Measurements from ENCODE around the gene CCT8. TPM values are rescaled to one million over a fixed set of nuclear protein-coding genes. Genes with fewer than 3 reads are reported as not detected.
"Not testable (repeated sequence)": the region's sequence is repeated elsewhere in the genome, so short reads cannot be mapped to it uniquely, and the experiment has no call there.

CCT8 gene
- total and polyA plus RNA-seq, 8 donors = 40.8 to 153 (median 101) TPM

DNA sequence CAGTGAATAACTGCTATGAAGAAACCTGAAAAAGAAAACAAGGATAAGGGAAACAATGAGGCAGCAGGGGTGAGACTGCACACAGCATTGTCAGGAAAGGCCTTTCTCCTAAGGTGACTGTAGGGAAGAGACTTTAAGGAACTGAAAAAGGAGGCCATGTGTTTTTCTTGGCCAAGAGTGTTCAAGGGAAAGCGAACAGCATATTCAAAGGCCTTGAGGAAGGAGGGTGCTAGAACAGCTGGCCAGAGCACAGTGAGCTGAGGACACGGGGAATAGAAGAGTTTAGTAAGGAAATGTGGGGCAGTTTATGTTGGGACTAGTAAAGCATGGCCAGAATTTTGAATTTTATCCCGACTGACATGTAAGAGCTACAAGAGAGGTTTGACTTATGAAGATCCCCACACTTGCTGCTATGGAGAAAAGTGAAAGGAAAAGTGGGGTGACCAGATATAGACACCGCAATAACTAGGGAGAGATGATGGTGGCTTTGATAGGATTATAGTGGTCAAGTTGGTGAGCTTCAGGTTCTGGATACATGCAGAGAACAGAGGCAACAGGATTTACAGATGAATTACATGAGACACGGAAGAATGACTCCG, 55.7 kb downstream of the CCT8 start:
- Histone ChIP-seq H3K27ac (peak overlapping the region in 1 of 5 donors; percentile 17), H3K4me3 (peak overlapping the region; percentile 69 to 94 (median 87)), H3K36me3 (no peaks in the 10 kb centered on the region), H3K4me1 (peaks cover 12 to 22% (median 19%) of the 10 kb centered on the region in 4 donors), H3K9me3 (no peaks in the 10 kb centered on the region), H3K27me3 (no peaks in the 10 kb centered on the region)
- TF ChIP-seq, protein P1, sequence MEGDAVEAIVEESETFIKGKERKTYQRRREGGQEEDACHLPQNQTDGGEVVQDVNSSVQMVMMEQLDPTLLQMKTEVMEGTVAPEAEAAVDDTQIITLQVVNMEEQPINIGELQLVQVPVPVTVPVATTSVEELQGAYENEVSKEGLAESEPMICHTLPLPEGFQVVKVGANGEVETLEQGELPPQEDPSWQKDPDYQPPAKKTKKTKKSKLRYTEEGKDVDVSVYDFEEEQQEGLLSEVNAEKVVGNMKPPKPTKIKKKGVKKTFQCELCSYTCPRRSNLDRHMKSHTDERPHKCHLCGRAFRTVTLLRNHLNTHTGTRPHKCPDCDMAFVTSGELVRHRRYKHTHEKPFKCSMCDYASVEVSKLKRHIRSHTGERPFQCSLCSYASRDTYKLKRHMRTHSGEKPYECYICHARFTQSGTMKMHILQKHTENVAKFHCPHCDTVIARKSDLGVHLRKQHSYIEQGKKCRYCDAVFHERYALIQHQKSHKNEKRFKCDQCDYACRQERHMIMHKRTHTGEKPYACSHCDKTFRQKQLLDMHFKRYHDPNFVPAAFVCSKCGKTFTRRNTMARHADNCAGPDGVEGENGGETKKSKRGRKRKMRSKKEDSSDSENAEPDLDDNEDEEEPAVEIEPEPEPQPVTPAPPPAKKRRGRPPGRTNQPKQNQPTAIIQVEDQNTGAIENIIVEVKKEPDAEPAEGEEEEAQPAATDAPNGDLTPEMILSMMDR (IDR thresholded peaks at IDR 0.05) = no peak
- TF ChIP-seq POLR2A (IDR thresholded peaks at IDR 0.05) = no peak
- TF ChIP-seq EP300 (IDR thresholded peaks at IDR 0.05) = no peak
- TF ChIP-seq POLR2AphosphoS5 (IDR thresholded peaks at IDR 0.05) = no peak
- 71 to 83% (median 74%) methylated on average over 6 of the region's 6 CpGs for WGBS, 5 donors
- intact Hi-C loops (cut with DNase I; ENCODE audit: low total_unique reads) = no loop called here
- DNase-seq = no peak

DNA sequence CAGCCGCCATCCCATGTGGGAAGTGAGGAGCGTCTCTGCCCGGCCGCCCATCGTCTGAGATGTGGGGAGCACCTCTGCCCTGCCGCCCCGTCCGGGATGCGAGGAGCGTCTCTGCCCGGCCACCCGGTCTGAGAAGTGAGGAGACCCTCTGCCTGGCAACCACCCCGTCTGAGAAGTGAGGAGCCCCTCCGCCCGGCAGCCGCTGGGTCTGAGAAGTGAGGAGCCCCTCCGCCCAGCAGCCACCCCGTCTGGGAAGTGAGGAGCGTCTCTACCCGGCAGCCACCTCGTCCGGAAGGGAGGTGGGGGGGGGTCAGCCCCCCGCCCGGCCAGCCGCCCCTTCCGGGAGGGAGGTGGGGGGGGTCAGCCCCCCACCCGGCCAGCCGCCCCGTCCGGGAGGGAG, 62.2 kb downstream of the CCT8 start:
- H3K27ac ChIP-seq; H3K9me3 ChIP-seq; DNase-seq; H3K4me1 ChIP-seq; H3K27me3 ChIP-seq; H3K4me3 ChIP-seq; intact Hi-C loops (cut with DNase I; ENCODE audit: low total_unique reads): not testable (repeated sequence)
- WGBS, 5 donors = 96 to 100% (median 98%) methylated on average over 1 to 19 of the region's 30 CpGs; no CpG with 5 or more reads in 1 of the 5 donors
- peaks cover 0 to 33% (median 26%) of the 10 kb centered on the region in 4 donors for H3K36me3 ChIP-seq

DNA sequence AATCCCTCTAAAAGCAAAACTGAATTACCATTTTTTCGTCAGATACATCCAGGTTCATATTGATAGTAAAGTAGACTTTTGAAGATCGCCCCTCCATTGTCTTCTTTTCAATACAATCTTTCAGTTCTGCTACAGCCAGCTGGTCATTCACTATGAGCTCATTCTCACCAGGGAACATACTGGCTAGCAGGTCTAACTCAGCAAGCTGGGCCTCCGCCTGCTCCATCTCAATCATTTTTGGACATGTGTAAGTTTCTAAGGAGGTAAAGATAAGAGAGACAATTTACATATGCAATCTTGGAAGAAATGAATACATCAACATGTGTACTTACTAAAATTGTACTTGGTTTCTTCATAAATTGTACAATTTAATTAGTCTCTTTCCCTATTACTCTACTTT, 65.1 kb downstream of the CCT8 start:
- TF ChIP-seq POLR2AphosphoS5 (IDR thresholded peaks at IDR 0.05) (no peak), EP300 (IDR thresholded peaks at IDR 0.05) (no peak)
- Histone ChIP-seq H3K9me3 (no peaks in the 10 kb centered on the region), H3K27me3 (no peaks in the 10 kb centered on the region), H3K27ac (no peak overlapping the region), H3K4me1 (peaks cover 0 to 7% (median 6%) of the 10 kb centered on the region in 4 donors), H3K4me3 (no peak overlapping the region), H3K36me3 (peaks cover 0 to 40% (median 34%) of the 10 kb centered on the region in 4 donors)
- 92 to 96% (median 95%) methylated on average over 3 of the region's 3 CpGs for WGBS, 5 donors
- intact Hi-C loops (cut with DNase I; ENCODE audit: low total_unique reads) = no loop called here
- DNase-seq = no peak

DNA sequence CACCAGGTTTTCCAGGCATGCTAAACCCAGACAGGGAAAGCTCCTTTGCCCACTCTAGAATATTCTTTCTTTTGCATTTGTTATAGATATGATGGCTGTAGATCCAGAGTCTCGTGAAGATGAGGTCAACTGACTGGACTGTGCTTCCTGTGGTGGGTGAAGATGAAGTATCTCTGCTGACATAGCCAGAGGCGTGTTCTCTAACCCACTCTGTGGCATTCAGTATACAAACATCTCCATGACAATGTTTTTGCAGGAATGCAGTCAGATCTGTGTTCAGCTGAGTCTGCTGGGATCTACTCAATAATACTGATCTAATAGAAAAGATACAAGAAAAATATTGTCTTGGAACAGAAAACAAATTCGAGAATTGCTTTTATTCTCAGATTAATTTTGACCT, 65.6 kb downstream of the CCT8 start:
- Histone ChIP-seq H3K4me1 (peaks cover 0 to 12% (median 10%) of the 10 kb centered on the region in 4 donors), H3K9me3 (no peaks in the 10 kb centered on the region), H3K27me3 (no peaks in the 10 kb centered on the region), H3K4me3 (no peak overlapping the region), H3K36me3 (peaks cover 0 to 40% (median 34%) of the 10 kb centered on the region in 4 donors), H3K27ac (no peak overlapping the region)
- intact Hi-C loops (cut with DNase I; ENCODE audit: low total_unique reads) = no loop called here
- TF ChIP-seq POLR2A (IDR thresholded peaks at IDR 0.05) (no peak), POLR2AphosphoS5 (IDR thresholded peaks at IDR 0.05) (no peak), EP300 (IDR thresholded peaks at IDR 0.05) (no peak)
- TF ChIP-seq, protein P1 (IDR thresholded peaks at IDR 0.05) = no peak
- 80 to 88% (median 85%) methylated on average over 3 of the region's 3 CpGs for WGBS, 5 donors
- DNase-seq = no peak

DNA sequence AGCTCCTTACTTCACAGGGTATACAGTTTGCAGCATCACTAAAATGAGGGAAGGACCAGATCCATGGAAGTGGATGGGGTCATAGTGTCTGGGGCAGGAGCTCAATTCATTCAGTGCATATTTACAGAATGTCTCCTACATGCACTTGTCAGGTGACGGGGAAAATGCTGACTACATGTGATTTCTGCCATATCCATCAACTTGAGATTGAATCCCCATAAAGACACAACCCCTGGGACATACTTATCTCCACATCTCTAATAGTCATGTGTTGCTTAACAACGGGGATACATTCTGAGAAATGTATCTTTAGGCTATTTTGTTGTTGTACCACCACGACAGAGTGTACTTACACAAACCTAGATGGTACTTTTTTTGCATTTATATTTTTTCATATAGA, 66.3 kb downstream of the CCT8 start:
- Histone ChIP-seq H3K4me3 (no peak overlapping the region), H3K27me3 (no peaks in the 10 kb centered on the region), H3K9me3 (no peaks in the 10 kb centered on the region), H3K4me1 (peaks cover 0 to 14% (median 10%) of the 10 kb centered on the region in 4 donors), H3K27ac (no peak overlapping the region), H3K36me3 (peaks cover 0 to 40% (median 34%) of the 10 kb centered on the region in 4 donors)
- DNase-seq = no peak
- intact Hi-C loops (cut with DNase I; ENCODE audit: low total_unique reads) = no loop called here
- WGBS, 5 donors = 90 to 95% (median 91%) methylated on average over 3 of the region's 3 CpGs
- TF ChIP-seq POLR2AphosphoS5 (IDR thresholded peaks at IDR 0.05) = no peak
- TF ChIP-seq POLR2A (IDR thresholded peaks at IDR 0.05) = no peak
- no peak for TF ChIP-seq EP300 (IDR thresholded peaks at IDR 0.05)
- TF ChIP-seq, protein P1 (IDR thresholded peaks at IDR 0.05) = no peak

Other genes starting within 250 kb of the CCT8 start
- 10 to 100 TPM in 4 of 5 donors, 1 to 10 TPM in 1; 3.5 to 63.3 (median 20.3) TPM for gene LTN1, start 80.8 kb downstream of the CCT8 start, total RNA-seq
- gene LTN1, start 80.8 kb downstream of the CCT8 start, polyA plus RNA-seq = 1 to 10 TPM; 3.1 to 5.1 (median 3.2) TPM
- 10 to 100 TPM in 1 of 5 donors, 1 to 10 TPM in 3, not detected in 1; 4.7 to 21.0 (median 7.0) TPM for gene RWDD2B, start 54.3 kb downstream of the CCT8 start, total RNA-seq
- gene RWDD2B, start 54.3 kb downstream of the CCT8 start, polyA plus RNA-seq = 10 to 100 TPM; 12.4 to 20.3 (median 13.9) TPM
- 10 to 100 TPM in 4 of 5 donors, 1 to 10 TPM in 1; 9.3 to 54.5 (median 37.7) TPM for gene USP16, start 49.0 kb downstream of the CCT8 start, total RNA-seq
- gene USP16, start 49.0 kb downstream of the CCT8 start, polyA plus RNA-seq = 10 to 100 TPM; 17.9 to 35.6 (median 22.7) TPM
- 10 to 100 TPM in 2 of 5 donors, 1 to 10 TPM in 2, under 1 TPM in 1; 0.58 to 19.2 (median 7.2) TPM for gene MAP3K7CL, start 57.0 kb upstream of the CCT8 start, total RNA-seq
- gene MAP3K7CL, start 57.0 kb upstream of the CCT8 start, polyA plus RNA-seq = 1 to 10 TPM; 2.6 to 5.2 (median 2.7) TPM
- gene BACH1, start 225.3 kb upstream of the CCT8 start, total RNA-seq = 100 to 1,000 TPM in 1 of 5 donors, 10 to 100 TPM in 4; 17.7 to 107 (median 33.9) TPM
- 1 to 10 TPM; 4.2 to 9.8 (median 5.4) TPM for gene BACH1, start 225.3 kb upstream of the CCT8 start, polyA plus RNA-seq